GM19099 (cell line): ENCODE measurements around the gene ENC1.

Source experiments
- POLR2A ChIP-seq: IDR thresholded peaks from 3 replicates; pipeline ENCODE4 v1.6.1; 2011; ENCODE audit warnings: low read depth; ENCODE audit not compliant: insufficient read length; ENCODE audit errors: extremely low read depth

ENC1 gene

DNA sequence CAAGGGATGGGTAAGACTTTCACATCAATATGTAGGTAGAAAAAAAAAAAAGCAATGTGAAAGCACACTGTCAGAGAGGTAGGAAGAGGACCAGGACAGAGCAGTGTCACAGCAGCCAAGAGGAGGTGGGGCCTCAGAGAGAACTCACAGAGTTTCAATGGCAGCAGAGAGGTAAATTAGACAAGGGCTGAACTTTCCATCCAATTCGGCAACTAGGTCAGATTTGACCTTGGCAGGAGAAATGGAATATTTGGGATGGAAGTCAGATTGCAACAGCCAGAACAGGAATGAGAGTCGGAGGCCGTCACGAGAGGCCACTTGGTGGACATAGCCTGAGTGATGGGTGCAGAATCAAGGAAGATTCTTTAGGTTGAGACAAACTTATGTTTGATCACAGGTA, 57.7 kb downstream of the ENC1 start:
- no peak for TF ChIP-seq POLR2A

DNA sequence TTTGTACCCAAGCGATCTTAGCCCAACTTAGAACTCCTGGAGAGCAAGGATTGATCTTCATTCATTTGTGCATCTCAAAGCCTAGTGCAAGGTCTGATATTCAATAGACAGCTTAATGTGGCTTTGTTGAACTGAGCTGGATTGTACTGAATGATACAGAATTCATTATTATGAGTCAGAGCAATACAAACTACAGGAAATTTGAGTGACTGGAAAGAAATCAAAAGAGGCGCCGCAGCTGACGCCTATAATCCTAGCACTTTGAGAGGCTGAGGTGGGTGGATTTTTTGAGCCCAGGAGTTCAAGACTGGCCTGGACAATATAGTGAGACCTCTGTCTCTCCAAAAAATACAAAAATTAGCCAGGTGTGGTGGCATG, 58.6 kb downstream of the ENC1 start:
- TF ChIP-seq POLR2A = no peak

DNA sequence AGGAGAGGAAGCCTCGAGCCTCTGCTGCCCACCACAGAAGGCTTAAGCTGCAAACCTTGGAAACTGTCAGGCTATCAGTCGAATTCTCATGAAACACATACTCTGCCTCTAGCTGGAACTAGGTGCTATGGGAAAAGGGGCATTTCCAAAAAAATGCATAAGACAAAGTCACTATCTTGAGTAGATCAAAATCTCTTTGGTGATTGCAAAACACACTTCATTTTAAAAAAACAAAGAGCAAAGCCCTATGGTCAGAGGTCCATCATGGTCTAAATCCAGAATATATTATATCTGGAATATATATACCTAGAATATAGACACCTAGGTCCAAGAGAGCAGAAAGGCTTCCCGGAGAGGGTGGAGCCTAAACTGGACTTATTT, 59.8 kb downstream of the ENC1 start:
- no peak for TF ChIP-seq POLR2A

DNA sequence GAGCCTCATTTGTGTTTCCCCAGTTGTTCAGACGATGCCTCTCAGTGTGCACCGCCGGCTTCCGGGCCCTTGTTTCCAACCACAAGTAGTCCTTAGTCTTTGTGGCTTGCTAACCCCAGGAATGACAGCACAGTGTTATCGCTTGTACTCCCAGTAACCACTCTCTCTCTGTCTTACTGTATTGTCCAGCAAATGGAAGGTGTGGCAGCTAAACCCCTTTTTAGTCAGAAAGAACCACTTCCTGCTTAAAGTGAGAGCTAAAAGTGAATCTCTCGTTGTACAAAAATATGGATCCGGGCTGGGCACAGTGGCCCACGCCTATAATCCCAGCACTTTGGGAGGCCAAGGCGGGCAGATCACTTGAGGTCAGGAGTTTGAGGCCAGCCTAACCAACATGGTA, 61.3 kb downstream of the ENC1 start:
- no peak for TF ChIP-seq POLR2A

DNA sequence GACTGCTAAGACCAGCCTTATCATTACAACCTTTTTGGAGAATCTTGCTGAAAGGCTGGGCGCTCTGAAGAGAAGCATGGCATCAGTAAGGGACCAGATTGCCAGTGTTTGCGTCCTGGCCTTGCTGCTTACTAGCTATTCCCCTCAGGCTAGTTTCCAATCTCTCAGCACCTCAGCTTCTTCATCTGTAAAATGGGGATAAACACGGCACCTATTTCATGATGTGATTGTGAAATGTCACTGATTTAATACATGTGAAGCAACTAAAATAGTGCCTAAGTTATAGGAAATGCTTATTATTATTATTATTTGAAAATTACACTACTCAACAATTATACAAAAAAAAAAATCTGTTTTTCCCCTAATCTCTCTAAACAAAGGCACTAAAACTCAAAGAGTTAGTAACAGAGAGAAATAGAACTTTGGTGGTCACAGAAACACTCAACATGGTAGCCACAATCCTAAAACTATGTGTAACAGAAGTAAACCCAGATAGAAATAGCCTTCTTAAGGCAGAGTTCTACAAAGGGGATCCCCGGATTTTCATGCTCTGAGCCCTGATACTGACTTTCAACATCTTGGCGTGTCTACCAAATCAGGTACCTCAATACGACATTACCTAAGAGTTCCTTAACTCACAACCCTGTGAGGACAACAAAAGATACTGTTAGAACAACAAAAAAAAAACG, 62.0 kb downstream of the ENC1 start:
- TF ChIP-seq POLR2A = no peak
